Amniotic stem cell (primary cell): ENCODE data around the gene NLRP6.
"Not testable (repeated sequence)": the region's sequence is repeated elsewhere in the genome, so short reads cannot be mapped to it uniquely, and the experiment has no call there.

Experiments used
- DNase-seq: peaks from one replicate; lab custom pipeline; 2025; lab: John Stamatoyannopoulos, UW

NLRP6 gene

DNA sequence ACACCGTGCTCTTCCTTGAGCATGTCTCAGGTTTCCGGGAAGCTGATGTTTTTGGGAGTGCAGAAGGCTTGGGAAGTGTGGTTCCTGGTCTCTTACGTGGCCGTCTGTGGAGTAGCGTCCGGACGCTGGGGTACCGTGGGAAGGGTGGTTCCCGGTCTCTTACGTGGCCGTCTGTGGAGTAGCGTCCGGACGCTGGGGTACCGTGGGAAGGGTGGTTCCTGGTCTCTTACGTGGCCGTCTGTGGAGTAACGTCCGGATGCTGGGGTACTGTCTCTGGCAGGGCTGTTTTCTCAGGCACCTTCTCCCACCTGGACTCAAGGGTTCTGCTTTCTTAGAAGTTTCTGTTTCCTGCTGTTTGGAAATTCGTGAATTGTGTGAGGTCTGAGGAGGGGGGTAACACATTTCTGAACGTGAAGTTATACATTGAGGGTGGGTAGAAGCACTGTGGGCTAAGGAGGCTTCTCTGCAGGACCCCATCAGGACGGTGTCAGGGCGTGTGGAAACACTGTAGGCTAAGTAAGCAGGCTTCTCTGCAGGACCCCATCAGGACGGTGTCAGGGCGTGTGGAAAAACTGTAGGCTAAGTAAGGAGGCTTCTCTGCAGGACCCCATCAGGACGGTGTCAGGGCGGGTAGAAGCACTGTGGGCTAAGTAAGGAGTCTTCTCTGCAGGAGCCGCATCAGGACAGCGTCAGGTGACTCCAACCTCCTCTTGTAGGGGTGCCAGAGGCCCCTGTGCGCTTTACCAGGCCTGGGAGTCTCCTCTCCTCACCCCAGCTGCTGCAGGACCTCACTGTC is 47.8 kb downstream of the NLRP6 start:
- no peak for DNase-seq

DNA sequence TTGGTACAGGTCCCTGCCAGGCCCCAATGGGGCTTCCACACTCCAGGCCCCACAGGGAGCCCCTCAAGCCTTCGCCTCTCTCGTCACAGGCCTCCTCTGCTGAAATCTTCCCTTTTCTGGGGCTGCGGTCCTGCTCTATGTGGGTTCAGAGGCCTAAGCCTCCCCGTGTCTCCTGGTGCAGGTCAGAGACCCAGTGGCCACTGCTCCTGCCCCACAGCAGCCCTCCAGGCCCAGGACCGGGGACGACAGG is 48.3 kb downstream of the NLRP6 start:
- no peak for DNase-seq

DNA sequence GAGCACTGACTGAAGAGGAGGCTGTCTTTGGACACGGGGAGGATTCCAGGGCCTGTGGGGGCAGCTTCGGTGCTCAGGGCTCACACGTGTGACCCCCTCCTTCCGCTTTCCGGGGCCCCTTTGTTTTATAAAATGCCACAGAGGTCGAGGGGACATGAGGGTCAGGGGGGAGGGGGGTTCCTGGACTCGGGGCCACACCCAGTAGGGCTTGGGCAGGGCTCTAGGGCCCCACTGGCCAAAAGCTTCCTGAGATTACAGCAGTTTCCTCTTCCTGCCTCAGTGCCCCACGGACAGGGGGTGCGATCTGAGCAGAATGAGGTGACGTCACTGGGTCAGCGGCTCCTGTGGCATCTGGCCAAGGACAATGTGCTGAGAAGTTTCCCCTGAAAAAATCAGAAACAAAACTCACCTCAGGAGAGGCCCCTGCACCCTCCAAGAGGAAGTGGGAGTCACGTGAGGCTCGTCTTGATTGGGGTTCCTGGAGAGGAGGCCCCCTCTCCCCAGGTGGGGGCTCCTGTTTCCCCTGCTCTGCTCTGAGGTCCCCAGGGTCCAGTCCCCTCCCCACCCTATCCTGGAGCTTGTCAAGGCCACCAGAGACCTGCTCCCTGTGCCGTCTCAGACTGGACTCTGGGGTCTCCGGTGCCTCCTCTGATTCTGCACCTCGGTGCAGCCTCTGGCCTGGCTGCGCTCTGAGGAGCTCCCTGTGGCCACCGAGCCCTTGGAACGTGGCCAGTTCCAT is 48.8 kb downstream of the NLRP6 start:
- no peak for DNase-seq

DNA sequence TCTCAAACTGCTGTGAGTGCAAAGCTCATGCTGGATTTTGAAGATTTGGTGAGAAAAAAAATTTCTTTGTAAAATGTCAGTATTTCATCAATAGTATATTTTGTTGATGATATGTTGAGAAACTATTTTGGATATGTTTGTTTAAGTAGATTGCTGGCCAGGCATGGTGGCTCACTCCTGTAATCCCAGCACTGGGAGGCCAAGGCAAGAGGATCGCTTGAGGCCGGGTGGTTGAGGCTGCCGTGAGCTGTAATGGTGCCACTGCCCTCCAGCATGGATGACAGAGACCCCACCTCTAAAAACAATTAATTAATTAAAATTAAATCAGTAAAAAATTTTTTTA is 49.3 kb downstream of the NLRP6 start:
- no peak for DNase-seq

DNA sequence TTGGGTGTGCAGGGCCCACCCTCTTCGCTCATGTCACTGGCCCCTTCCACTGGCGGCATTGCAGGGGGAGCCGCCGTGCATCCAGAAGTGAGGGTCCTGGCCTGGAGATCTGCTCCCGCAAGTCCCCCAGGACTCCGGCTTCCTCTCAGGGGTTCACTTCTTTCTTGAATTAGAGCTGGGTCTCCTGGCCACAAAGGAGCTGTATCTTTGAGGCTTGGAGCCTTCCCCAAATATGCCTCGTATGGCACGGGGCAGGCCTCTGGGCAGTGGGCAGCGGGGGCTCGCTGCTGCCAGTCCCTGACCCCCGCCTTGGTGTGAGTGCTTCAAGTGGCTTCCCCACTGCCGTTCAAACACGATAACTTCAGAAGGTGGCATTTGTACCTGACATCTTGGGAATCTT is 49.8 kb downstream of the NLRP6 start:
- no peak for DNase-seq

DNA sequence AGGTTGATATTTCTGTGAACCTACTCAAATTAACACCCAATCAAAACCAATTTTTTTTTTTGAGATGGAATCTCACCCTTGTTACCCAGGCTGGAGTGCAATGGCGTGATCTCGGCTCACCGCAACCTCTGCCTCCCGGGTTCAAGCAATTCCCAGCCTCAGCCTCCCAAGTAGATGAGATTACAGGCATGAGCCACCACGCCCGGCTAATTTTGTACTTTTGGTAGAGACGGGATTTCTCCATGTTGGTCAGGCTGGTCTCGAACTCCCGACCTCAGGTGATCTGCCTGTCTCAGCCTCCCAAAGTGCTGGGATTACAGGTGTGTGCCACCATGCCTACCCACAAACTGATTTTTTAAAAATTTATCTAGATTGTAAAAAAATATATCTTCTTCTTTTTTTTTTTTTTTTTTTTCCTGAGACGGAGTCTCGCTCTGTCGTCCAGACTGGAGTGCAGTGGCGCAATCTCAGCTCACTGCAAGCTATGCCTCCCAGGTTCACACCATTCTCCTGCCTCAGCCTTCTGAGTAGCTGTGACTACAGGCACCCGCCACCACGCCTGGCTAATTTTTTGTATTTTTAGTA is 50.4 kb downstream of the NLRP6 start:
- not testable (repeated sequence) for DNase-seq

DNA sequence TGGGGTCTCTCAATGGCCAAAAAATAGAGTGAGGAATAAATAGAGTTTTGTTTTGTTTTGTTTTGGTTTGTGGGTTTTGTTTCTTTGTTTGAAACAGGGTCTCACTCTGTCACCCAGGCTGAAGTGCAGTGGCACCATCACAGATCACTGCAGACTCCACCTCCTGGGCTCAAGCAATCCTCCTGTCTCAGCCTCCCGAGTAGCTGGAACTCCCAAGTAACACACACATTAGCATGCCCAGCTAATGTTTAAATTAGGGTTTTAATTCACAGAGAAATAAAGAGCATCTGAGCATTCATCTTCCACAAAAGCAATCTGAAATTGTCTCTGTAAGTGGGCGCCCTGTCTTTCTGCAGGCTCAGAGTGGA is 51.7 kb downstream of the NLRP6 start:
- no peak for DNase-seq

DNA sequence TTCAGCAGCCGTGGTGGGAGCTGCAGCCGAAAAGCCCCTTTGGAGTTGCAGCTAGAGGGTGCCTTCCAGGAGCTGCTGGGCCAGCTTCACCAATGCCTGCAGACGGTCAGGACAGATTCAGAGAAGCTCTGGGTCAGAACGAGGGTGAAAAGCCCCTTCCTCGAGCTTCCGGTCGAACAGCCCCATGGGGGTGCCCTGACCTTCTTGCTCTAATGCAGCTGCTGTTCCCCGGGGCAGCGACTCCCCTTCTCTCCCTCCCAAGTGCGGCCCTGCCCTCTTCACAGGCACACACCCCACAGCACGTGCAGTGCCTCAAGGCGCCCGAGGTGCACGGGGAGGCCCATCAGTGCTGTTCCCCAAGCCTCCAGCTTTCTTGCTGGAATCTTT is 52.1 kb downstream of the NLRP6 start:
- no peak for DNase-seq

DNA sequence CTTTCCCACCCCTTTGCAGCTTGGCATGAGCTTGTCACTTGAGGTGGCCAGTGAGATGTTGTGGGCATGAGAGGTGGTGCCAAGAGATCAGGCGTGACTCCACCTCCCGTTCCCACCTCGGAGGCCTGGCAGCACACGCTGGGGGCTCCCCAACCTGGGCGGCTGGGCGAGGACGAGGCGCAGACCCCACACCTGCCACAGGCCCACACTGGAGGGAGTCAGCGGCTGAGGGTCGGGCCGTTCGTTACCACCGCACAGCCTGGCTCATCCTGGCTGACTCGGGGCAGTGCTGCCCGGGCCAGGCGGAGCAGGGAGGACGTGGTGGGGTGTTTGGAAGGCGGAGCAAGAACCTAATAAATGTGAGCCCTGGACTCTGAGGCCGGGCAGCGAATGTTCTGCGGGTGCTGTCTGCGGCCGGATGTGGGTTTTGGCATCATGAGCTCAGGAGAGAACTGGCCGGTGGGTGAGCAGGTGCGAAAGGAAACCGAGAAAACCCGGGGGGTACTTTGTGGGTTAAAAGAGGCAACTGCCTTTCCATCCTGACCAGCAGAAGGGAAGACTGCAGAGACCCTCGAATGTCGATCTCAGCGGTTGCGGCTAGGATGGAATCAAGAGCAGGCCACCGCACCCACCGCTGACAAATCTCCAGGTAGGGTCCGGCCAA is 52.6 kb downstream of the NLRP6 start:
- DNase-seq: no peak

DNA sequence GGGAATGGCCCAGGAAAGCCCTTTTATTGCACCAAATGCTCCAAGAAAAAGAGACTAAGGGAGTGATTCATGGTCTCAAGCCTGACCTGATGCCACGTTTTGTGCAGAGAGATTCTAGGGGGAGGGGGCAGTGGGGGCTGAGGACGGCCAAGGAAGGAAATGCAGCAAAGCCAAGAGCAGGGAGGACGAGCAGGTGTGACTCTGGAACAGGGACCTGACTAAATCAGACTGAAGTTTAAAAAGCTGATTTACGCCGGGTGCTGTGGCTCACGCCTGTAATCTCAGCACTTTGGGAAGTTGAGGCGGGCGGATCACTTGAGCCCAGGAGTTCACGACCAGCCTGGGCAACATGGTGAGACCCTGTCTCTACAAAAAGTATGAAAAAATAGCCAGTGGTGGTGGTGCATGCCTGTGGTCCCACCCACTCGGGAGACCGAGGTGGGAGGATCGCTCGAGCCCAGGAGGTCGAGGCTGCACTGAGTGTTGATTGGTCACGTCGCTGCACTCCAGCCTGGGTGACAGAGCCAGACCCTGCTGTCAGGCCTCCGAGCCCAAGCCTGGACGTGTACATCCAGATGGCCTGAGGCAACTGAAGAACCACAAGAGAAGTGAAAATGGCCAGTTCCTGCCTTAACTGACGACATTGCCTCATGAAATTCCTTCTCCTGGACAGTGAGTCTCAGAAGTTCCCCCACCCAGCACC is 53.3 kb downstream of the NLRP6 start:
- no peak for DNase-seq

DNA sequence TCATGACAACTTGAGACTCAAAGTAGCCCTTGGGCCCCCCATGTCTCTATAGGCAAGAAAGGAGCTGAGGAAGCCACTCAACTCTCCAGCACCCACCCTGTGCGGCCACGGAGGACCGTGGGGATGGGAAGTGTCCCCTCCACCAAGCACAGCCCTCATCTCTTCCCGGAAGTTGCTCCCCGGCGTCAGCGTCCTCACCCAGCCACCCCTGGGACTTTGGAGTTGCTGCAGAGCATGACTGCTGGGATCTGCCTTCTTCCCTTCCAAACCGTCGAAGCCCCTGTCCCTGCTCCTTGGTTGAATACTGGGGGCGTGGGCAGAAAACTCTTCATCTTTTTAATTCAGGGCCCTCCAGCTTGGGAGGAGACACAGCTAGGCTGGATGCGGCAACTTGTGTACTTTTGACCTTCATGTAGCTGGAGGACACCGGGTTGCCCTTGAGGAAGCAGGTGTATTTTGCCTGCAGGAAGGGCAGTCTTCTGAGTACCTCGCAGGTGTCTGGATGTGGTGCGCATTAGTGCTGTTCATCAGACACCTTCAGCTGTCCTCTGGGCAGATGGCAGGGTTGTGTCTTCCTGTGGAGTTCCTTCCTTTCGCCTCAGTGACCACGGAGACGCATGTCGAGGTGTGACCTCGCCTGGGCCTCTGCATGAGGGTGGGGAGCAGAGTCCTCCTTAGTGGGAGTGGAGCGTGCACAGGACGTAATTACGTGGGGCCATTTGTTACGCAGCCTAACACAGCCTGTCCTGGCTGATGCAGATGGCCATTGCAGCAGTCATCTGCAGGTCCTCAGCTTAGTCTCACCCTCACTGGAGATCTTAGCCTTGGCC is 54.7 kb downstream of the NLRP6 start:
- DNase-seq: no peak

DNA sequence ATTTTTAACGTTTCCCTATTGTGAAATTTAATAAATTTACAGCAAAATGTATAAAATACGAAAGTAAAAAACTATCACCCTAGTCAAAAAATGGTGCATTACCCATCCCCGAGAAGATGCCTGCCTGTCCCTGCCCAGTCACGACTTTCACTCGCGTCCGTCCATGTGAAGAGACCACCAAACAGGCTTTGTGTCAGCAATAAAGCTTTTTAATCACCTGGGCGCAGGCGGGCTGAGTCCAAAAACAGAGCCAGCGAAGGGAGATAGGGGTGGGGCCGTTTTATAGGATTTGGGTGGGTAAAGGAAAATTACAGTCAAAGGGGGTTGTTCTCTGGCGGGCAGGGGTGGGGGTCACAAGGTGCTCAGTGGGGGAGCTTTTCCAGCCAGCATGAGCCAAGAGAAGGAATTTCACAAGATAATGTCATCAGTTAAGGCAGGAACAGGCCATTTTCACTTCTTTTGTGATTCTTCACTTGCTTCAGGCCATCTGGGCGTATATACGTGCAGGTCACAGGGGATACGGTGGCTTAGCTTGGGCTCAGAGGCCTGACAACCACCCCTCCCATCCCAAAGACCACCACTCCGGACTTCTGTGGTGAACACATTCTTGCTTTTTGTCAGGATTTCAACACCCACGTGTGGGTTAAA is 55.5 kb downstream of the NLRP6 start:
- not testable (repeated sequence) for DNase-seq

DNA sequence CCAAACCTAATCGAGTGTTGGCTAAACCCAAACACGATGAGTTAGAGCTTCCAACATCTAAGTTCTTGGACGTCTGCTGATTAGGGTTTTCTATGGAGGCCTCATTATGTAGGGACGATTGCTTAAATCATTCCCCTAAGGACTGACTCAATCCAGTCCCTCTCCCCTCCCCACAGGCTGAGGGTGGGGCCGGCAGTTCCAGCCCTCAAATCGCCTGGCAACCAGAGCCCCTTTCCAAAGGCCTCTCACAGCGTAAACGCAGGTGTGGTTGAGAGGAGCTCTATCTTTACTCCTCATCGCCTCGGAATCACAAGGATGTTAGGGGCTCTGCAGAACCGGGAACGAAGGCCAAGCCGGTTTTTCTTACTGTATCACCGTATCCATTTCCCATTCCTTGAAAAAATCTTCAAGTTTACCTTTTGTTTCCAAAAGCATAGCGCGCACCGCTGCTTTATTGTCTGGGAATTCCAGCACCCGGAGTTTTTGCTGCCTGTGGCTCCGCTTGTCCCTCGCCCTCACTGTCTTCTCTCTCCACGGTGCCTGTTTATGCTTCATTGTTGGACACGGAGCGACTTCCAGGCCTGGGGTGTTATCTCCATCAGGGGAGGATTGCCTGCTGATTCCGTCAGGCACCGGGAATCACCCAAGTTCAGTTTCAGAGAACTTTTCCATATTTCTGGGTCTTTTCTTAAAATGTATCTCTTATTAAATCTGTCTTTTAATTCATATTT is 56.2 kb downstream of the NLRP6 start:
- DNase-seq: no peak
